Activated B cell treated with CpG ODN at 0.5 μM for 24 hours (primary cell): ENCODE results near the gene CLCNKA. TPM values are rescaled to one million over a fixed set of nuclear protein-coding genes. Genes with fewer than 3 reads are reported as not detected.

Experiments
- ATAC-seq: fragments of 200-7000 bp; cut with Tn5 transposase; one replicate; pipeline ENCODE4 v1.10.0; 2021; ENCODE audit warnings: low read depth, mild to moderate bottlenecking, moderate library complexity
- CTCF ChIA-PET: fragments of 350-600 bp; sonication (Branson Sonifier 250); formaldehyde crosslinking; loops from one replicate; lab custom pipeline; 2021; ENCODE audit warnings: antibody characterized with exemption; lab: Charles Lee
- POLR2A ChIA-PET: fragments of 350-600 bp; sonication (Branson Sonifier 250); formaldehyde crosslinking; loops from one replicate; lab custom pipeline; 2021; ENCODE audit warnings: antibody characterized with exemption; lab: Charles Lee
- DNase-seq: peaks from one replicate; pipeline ENCODE4 v3.0.0; 2022
- H3K27ac Mint-ChIP-seq: one replicate; pipeline ENCODE4 v1.8.0; 2020; ENCODE audit warnings: mixed read lengths
- H3K27me3 Mint-ChIP-seq: one replicate; pipeline ENCODE4 v1.8.0; 2021; ENCODE audit warnings: mixed read lengths
- H3K36me3 Mint-ChIP-seq: one replicate; pipeline ENCODE4 v1.8.0; 2021; ENCODE audit warnings: low read depth, mixed read lengths
- H3K4me1 Mint-ChIP-seq: one replicate; pipeline ENCODE4 v1.8.0; 2021; ENCODE audit warnings: mixed read lengths
- H3K4me3 Mint-ChIP-seq: one replicate; pipeline ENCODE4 v1.8.0; 2020; ENCODE audit warnings: mild to moderate bottlenecking, mixed read lengths
- H3K9me3 Mint-ChIP-seq: one replicate; pipeline ENCODE4 v1.8.0; 2020; ENCODE audit warnings: mixed read lengths
- intact Hi-C: fragments of 100-400 bp; cut with micrococcal nuclease; formaldehyde crosslinking; loops from one replicate; pipeline ENCODE4 v1.15.1; 2024
- total RNA-seq: library from RNA; stranded (reverse); gene quantifications from 2 replicates; pipeline ENCODE4 v1.2.3, GENCODE V29; 2022
- TF ChIP-seq, protein P1 (sequence below): fragments of 200-600 bp; IDR thresholded peaks from one replicate; pipeline ENCODE4 v1.8.0; 2022; ENCODE audit warnings: antibody characterized with exemption, mild to moderate bottlenecking

Gene CLCNKA
- total RNA-seq, 1 donor from 2014 or later, result 0.24 TPM

- ChIA-PET CTCF (no interaction called here), POLR2A (no interaction called here)
- no peaks in the 10 kb centered on the region for H3K9me3 Mint-ChIP-seq
- ATAC-seq (no peak), DNase-seq (no peak)
- H3K27me3 Mint-ChIP-seq, result peaks cover 26% of the 10 kb centered on the region
- no peak overlapping the region for H3K4me3 Mint-ChIP-seq
- no peaks in the 10 kb centered on the region for H3K36me3 Mint-ChIP-seq
- H3K4me1 Mint-ChIP-seq, result no peaks in the 10 kb centered on the region
- no peak overlapping the region for H3K27ac Mint-ChIP-seq
- intact Hi-C loops, result no loop called here
- TF ChIP-seq, protein P1, sequence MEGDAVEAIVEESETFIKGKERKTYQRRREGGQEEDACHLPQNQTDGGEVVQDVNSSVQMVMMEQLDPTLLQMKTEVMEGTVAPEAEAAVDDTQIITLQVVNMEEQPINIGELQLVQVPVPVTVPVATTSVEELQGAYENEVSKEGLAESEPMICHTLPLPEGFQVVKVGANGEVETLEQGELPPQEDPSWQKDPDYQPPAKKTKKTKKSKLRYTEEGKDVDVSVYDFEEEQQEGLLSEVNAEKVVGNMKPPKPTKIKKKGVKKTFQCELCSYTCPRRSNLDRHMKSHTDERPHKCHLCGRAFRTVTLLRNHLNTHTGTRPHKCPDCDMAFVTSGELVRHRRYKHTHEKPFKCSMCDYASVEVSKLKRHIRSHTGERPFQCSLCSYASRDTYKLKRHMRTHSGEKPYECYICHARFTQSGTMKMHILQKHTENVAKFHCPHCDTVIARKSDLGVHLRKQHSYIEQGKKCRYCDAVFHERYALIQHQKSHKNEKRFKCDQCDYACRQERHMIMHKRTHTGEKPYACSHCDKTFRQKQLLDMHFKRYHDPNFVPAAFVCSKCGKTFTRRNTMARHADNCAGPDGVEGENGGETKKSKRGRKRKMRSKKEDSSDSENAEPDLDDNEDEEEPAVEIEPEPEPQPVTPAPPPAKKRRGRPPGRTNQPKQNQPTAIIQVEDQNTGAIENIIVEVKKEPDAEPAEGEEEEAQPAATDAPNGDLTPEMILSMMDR, result no peak
These were observed 43.4 kb downstream of the CLCNKA start for GRCh38 chr1:16065269-16065576.

- intact Hi-C loops, result no loop called here
- no peaks in the 10 kb centered on the region for H3K4me1 Mint-ChIP-seq
- no peaks in the 10 kb centered on the region for H3K9me3 Mint-ChIP-seq
These were observed 44.4 kb downstream of the CLCNKA start for GRCh38 chr1:16066245-16066644.

GRCh38 chr1:16067127-16067768, 45.4 kb downstream of the CLCNKA start:
- Mint-ChIP-seq H3K4me1 (peaks cover 2% of the 10 kb centered on the region), H3K27ac (no peak overlapping the region), H3K9me3 (no peaks in the 10 kb centered on the region), H3K27me3 (peaks cover 26% of the 10 kb centered on the region), H3K4me3 (no peak overlapping the region), H3K36me3 (no peaks in the 10 kb centered on the region)
- ATAC-seq (no peak), DNase-seq (no peak)
- intact Hi-C loops, result no loop called here
- ChIA-PET POLR2A (no interaction called here), CTCF (no interaction called here)
- TF ChIP-seq, protein P1, result no peak

More at GRCh38 chr1:16066245-16066644, 44.4 kb downstream of the CLCNKA start:
- ChIA-PET POLR2A (no interaction called here), CTCF (no interaction called here)
- H3K27me3 Mint-ChIP-seq, result peaks cover 23% of the 10 kb centered on the region
- ATAC-seq (no peak), DNase-seq (no peak)
- H3K36me3 Mint-ChIP-seq, result no peaks in the 10 kb centered on the region
- no peak overlapping the region for H3K27ac Mint-ChIP-seq
- TF ChIP-seq, protein P1, result no peak
- no peak overlapping the region for H3K4me3 Mint-ChIP-seq

DNA sequence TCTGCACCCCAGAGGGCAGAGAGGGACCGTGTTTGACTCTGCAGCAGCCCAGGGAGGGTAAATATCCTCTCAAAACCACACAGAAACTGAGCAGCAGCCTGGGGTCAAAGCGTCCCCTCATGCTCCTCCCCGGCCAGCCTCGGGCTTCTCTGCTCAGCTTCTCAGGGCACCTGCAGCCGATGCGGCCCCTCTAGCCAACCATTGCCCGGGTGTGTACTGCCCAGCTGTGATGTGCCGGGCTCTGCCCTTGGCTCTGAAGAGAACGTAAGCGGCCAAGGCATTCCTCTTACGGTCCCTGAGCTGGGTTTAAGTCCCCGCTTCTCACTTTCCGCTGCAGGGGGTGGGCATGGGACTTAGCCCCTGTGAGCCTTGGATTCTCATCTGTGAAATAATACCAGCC, 46.1 kb downstream of the CLCNKA start:
- no peak for ATAC-seq
- Mint-ChIP-seq H3K4me1 (peaks cover 2% of the 10 kb centered on the region), H3K27ac (no peak overlapping the region)

More for the DNA sequence above, 46.1 kb downstream of the CLCNKA start:
- intact Hi-C loops, result no loop called here
- Mint-ChIP-seq H3K36me3 (no peaks in the 10 kb centered on the region), H3K9me3 (no peaks in the 10 kb centered on the region), H3K27me3 (peaks cover 26% of the 10 kb centered on the region), H3K4me3 (no peak overlapping the region)
- CTCF ChIA-PET, result no interaction called here
- no peak for DNase-seq
- POLR2A ChIA-PET, result interaction anchor here (0.6 kb wide), 1 partner anchor 131 kb away, joined by 9 read pairs; no protein-coding TSS in a partner anchor
- TF ChIP-seq, protein P1, result no peak
